HG03565 (cell line): ENCODE results near the gene ATAD2B.
A peak's percentile ranks its signal among the peaks of the same experiment; 100 is the strongest.
"Not testable (repeated sequence)": the region's sequence is repeated elsewhere in the genome, so short reads cannot be mapped to it uniquely, and the experiment has no call there.

ENCODE experiments used
- ATAC-seq: cut with Tn5 transposase; IDR thresholded peaks from one replicate; pipeline ENCODE4 v1.9.1; 2021; ENCODE audit warnings: mild to moderate bottlenecking, moderate library complexity; ENCODE audit not compliant: unreplicated experiment

Gene ATAD2B

DNA sequence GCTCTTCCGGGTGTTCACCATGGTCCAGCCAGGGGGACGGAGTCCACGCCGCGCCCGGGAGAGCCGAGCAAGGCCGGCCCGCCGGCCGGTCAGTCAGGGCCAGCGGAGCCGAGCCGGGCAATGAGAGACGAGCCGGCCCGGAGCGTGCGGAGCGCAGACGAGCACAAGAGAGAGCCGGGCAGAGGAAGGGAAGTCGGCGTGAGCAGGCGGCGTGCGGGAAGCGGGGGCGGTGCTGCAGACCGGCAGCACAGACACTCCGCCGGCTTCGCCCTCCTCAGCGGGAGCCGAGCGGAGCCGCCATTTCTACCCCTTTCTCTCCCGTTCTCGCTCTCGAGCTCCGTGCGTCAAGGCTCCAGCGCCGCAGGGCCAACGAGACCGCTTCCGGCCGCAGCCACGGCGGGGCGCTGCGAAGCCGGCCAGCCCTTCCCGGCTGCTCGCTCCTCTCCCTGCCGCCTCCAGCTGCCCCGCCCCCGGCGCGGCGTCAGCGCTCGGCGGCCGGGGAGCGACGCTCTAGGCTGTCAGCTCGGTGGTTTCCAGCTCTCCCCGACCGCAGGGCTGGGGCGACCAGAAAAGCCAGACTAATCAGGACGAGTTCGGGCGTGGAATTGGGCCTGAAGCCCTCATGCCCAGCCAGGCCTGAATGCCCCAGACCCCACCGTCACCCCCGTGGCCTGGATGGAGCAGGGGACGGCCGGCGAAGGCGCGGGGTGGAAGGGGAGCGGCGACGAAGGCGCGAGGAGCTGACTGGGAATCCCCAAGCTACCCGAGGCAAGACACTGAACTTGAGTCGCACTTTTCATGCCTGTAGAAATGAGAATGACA is at the start of gene ATAD2B:
ATAD2B (minus strand) TSS at position 374 of the 822 bp plus-strand sequence; CDS start at position 21, 353 bp downstream.
- peak; percentile 71 for ATAC-seq

- ATAC-seq: no peak
Observed at GRCh38 chr2:23967846-23968245, 40.9 kb upstream of the ATAD2B start.

DNA sequence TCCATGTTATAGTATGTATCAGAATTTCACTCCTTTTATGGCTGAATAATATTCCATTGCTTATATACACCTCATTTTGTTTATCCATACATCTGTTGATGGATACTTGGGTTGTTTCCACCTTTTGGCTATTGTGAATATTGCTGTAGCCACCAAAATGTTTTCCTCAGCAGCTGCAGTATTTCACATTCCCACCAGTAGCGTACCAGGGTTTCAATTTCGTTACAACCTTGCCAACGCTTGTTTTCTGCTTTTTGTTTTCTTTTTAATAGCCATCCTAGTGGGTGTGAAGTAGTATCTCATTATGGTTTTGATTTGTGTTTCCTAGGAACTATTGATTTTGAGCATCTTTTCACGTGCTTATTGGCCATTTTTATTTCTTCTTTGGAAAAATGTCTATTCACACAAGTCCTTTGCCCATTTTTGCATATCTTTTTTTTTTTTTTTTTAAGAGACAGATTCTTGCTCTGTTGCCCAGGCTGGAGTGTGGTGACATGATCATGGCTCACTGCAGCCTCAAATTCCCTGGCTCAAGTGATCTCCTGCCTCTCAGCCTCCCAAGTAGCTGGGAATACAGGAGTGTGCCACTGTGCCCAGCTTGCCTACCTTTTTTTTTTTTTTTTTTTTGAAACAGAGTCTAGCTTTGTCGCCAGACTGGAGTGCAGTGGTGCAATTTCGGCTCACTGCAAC is 27.5 kb upstream of the ATAD2B start:
- no peak for ATAC-seq

- no peak for ATAC-seq
Observed at GRCh38 chr2:23953625-23954024, 26.7 kb upstream of the ATAD2B start.

- ATAC-seq: not testable (repeated sequence)
Observed at GRCh38 chr2:23952558-23952957, 25.6 kb upstream of the ATAD2B start.

- ATAC-seq: no peak
Observed at GRCh38 chr2:23947350-23947749, 20.4 kb upstream of the ATAD2B start.

GRCh38 chr2:23944976-23945375 is 18.1 kb upstream of the ATAD2B start:
- ATAC-seq: no peak

DNA sequence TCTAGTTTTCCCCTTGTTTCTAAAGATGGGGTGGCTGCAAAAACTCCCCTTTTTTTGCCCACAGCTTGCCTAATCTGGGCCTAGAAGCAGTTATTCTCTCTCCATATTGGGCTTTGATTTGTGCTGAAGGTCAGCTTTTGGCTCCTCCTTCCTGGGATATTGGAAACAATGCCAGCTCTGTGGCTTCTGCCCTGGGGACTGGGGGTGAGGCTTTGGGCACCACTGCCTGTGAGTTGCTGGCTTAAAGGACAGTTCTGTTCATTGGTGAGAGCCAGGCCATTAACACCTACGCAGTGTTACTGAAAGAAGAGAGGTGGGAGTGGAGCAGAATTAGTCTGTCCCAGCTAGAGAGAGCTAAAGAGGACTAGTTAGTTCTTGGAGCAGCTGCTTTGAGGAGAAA is 17.6 kb upstream of the ATAD2B start:
- no peak for ATAC-seq

DNA sequence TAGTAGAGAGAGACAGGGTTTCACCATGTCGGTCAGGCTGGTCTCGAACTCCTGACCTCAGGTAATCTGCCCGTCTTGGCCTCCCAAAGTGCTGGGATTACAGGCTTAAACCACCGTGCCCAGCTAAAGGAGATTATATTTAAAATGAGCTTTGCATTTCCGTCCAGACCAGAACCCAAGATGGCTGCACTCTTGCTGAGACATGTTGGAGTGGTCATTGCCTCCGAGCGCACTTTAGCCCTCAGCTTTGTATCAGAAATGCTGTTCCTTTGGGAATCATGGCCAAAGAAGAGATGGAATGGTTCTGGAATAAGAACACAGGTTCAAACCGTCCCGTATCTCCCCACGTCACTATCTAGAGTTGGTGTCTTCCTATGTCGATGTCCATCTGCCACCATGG is 16.7 kb upstream of the ATAD2B start:
- ATAC-seq: no peak

DNA sequence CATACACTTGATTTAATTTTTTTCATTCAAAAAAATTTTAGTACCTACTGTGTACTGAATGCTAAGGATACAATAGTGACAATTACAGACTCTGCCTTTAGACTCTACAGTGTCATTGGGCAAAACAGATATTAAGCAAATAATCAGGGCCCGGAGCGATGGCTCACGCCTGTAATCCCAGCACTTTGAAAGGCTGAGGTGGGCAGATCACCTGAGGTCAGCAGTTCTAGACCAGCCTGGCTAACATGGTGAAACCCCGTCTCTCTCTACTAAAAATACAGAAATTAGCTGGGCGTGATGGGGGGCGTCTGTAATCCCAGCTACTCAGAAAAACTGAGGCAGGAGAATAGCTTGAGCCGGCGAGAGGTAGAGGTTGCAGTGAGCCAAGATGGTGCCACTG is 14.7 kb upstream of the ATAD2B start:
- ATAC-seq: no peak

GRCh38 chr2:23940718-23941620 is 14.0 kb upstream of the ATAD2B start:
- peak; percentile 47 for ATAC-seq

- ATAC-seq: peak; percentile 55
Observed at GRCh38 chr2:23939987-23940717, 13.2 kb upstream of the ATAD2B start, which contains the start of gene UBXN2A. Gene UBXN2A (plus strand): TSS chr2:23940463. CDS start chr2:23958315, 17,852 bp downstream.

- no peak for ATAC-seq
Observed at GRCh38 chr2:23934259-23934658, 7.3 kb upstream of the ATAD2B start.

DNA sequence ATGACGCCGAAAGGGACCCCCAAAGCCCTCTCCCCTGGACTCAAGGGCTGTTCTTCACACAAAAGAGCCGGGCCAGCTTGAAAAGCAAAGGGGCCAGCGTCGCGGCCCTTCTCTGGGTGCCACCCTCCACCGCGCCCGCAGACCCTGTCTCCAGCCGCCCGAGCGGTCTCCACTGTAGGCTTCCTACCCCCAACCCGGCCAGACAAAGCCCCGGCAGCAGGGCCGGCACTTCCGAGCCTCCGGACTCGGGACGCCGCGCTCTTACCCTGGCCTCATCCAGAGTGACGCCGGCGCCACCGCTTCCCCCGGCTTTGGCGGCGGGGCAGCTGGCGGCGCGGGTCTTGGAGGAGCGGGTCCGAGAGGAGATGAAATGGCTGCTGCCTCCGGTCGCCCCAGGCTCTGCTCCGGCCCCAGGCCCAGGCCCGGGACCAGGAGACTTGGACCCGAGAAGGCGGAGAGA is 603 bp downstream of the ATAD2B start:
- ATAC-seq: peak; percentile 11

DNA sequence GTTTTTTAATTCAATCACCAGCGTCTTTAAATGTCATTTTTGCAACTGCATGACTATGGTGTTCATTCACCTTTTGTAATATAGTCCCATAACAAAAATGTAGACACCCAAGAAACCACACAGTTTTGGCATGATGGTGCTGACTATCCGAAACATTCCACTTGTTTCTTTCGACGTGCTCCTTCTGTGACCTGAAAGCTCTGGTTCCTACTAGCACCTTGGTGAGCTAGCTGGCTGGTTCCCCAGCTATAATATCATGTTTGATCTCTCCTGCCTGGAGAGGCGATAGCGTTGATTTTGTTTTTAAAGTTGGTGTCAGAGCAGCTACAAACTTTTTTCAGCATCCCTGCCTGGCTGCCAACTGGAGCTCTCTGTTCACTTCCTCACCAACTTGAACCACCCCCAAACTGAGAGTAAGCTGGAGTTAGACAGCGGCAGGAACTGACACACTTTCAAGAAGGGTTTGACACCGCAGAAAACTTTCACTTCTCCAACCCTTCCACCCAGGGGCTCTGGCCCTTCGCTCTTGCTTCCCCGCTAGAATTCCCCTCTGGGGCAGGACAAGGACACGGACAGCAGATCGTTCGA is 1.1 kb downstream of the ATAD2B start:
- peak; percentile 40 for ATAC-seq

GRCh38 chr2:23924589-23925359 is 2.1 kb downstream of the ATAD2B start:
- ATAC-seq: no peak

GRCh38 chr2:23918837-23919489 is 8.0 kb downstream of the ATAD2B start:
- no peak for ATAC-seq

GRCh38 chr2:23916727-23917405 is 10.1 kb downstream of the ATAD2B start:
- ATAC-seq: peak; percentile 53
